OCI-LY7 (cell line): Measurements from ENCODE around the gene TBL1XR1.

Experiments
- EZH2phosphoT487 ChIP-seq: fragments of 200-600 bp; sonication (generic); IDR thresholded peaks from 2 replicates; pipeline ENCODE4 v1.6.1; 2018; ENCODE audit warnings: low read depth, borderline replicate concordance, mild to moderate bottlenecking, mixed run types, antibody characterized with exemption, low read length, moderate library complexity, mixed read lengths
- TF ChIP-seq, protein P1 (sequence below): fragments of 200-600 bp; sonication (generic); conservative IDR thresholded peaks from 2 replicates; pipeline ENCODE4 v1.5.1; 2014; ENCODE audit warnings: mild to moderate bottlenecking, antibody characterized with exemption, low read length, moderate library complexity, mixed read lengths

DNA sequence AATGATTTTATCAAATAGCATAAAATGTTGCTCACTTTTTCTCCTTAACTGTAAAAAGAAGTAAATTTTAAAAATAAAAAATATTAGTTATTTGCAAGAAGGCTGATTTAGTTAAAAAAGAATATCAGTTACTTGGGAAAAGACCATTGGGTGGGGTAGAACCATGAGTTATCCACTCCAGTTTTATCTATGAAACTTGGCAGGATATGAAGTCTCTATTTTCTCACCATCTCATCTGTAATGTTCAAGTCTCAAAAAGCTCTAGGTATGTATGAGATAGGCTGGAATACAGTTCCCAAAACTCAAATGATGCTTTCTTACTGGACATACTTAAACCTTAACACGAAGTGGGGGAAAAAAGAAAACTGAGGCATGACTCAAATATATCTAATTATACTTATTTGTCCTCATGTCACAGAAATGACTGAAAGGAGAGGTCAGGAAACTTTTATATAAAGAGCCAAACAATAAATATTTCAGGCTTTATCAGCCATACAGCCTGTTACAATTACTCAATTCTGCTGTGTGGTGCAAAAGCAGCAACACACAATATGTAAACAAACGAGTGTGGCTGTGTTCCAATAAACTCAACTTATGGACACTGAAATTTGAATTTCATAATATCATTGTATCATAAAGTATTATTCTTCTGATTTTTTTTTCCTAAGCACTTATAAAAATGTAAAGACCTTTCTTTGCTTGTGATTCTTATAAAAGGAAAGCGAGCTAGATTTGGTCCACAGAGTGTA is 131.8 kb downstream of the TBL1XR1 start:
- TF ChIP-seq, protein P1, sequence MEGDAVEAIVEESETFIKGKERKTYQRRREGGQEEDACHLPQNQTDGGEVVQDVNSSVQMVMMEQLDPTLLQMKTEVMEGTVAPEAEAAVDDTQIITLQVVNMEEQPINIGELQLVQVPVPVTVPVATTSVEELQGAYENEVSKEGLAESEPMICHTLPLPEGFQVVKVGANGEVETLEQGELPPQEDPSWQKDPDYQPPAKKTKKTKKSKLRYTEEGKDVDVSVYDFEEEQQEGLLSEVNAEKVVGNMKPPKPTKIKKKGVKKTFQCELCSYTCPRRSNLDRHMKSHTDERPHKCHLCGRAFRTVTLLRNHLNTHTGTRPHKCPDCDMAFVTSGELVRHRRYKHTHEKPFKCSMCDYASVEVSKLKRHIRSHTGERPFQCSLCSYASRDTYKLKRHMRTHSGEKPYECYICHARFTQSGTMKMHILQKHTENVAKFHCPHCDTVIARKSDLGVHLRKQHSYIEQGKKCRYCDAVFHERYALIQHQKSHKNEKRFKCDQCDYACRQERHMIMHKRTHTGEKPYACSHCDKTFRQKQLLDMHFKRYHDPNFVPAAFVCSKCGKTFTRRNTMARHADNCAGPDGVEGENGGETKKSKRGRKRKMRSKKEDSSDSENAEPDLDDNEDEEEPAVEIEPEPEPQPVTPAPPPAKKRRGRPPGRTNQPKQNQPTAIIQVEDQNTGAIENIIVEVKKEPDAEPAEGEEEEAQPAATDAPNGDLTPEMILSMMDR, result no peak
- TF ChIP-seq EZH2phosphoT487, result no peak
